Measurements from ENCODE around the gene B3GAT2.

- TF ChIP-seq CTCF (IDR thresholded peaks at IDR 0.05 in 2 of 3, conservative IDR thresholded peaks at IDR 0.05 in 1 of 3; ENCODE audit: borderline replicate concordance in 1 of 3, insufficient read depth in 1 of 3, low read depth in 2 of 3, low read length in 2 of 3) (no peak), YY1 (IDR thresholded peaks at IDR 0.05; ENCODE audit: extremely low read depth, insufficient replicate concordance, low read depth, low read length) (no peak), SP1 (IDR thresholded peaks at IDR 0.05; ENCODE audit: low read depth) (no peak), POLR2A (IDR thresholded peaks at IDR 0.05; ENCODE audit: borderline replicate concordance, extremely low read depth, insufficient read depth, insufficient read length) (no peak), ATF3 (IDR thresholded peaks at IDR 0.05) (no peak), ZBTB33 (IDR thresholded peaks at IDR 0.05; ENCODE audit: extremely low read depth, insufficient replicate concordance, low read length) (no peak), RAD21 (IDR thresholded peaks at IDR 0.05; ENCODE audit: low read depth) (no peak)
These were observed 125.4 kb downstream of the B3GAT2 start for GRCh38 chr6:70831427-70831826.
